ENCODE data around the gene UNC5B.

DNA sequence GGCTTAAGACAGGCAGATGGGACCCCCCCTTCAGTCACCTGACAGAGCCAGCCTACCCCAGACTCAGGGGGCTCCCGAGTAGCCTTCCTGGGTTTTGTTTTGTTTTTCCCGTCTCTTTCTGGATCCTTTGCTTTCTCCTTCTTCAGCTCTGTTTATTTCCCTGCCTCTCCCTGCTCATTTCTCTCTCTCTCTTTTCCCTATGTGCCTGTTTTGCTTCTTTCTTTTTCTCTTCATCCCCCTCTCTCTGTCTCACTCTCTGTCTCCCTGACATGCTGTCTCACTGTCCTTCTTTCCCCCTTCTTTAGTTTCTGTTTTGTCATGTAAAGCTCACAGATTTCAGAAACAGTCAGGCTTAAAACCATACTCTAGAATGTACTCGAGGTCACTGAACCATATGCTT, 68.5 kb downstream of the UNC5B start:
- TF ChIP-seq POLR2A (IDR thresholded peaks at IDR 0.05; ENCODE audit: low read depth, low read length), result no peak
- TF ChIP-seq POLR2AphosphoS5 (IDR thresholded peaks at IDR 0.05; ENCODE audit: low read depth, low read length), result no peak
- no peak for TF ChIP-seq TAF1 (IDR thresholded peaks at IDR 0.05; ENCODE audit: borderline replicate concordance, low read depth, low read length)
